DND-41 (cell line): ENCODE results near the gene RNF2.

ENCODE experiments used
- ATAC-seq: fragments of 200-7000 bp; cut with Tn5 transposase; 3 replicates; pipeline ENCODE4 v1.9.1; 2021; ENCODE audit warnings: low read depth; ENCODE audit not compliant: insufficient read depth
- DNase-seq: peaks from one replicate; pipeline ENCODE4 v3.0.0-alpha.2; 2020
- H2AFZ ChIP-seq: 2 replicates; pipeline ENCODE4 v1.6.0; 2012; ENCODE audit warnings: low read depth, low read length
- H3K27ac ChIP-seq: 2 replicates; pipeline ENCODE4 v1.5.1; 2012; ENCODE audit warnings: low read length, inconsistent platforms
- H3K27me3 ChIP-seq: fragments of 200-600 bp; sonication (generic); 2 replicates; pipeline ENCODE4 v1.6.0; 2012; ENCODE audit warnings: low read length, mild to moderate bottlenecking, inconsistent platforms; ENCODE audit not compliant: insufficient read depth, poor library complexity
- H3K36me3 ChIP-seq: 2 replicates; pipeline ENCODE4 v1.5.1; 2012; ENCODE audit warnings: low read length, inconsistent platforms; ENCODE audit not compliant: insufficient read depth
- H3K4me1 ChIP-seq: 2 replicates; pipeline ENCODE4 v1.5.1; 2012; ENCODE audit warnings: mild to moderate bottlenecking, low read length; ENCODE audit not compliant: insufficient read depth
- H3K4me2 ChIP-seq: 2 replicates; pipeline ENCODE4 v1.6.0; 2012; ENCODE audit warnings: mild to moderate bottlenecking, moderate library complexity, low read length, inconsistent platforms; ENCODE audit not compliant: insufficient read depth
- H3K4me3 ChIP-seq, 2 experiments: fragments of 200-600 bp in 1 of 2; shearing (Covaris generic) in 1 of 2; 2 replicates each; pipeline ENCODE4 v1.5.1; 2012 to 2016; ENCODE audit warnings: inconsistent platforms in 2 of 2, low read length in 2 of 2, mild to moderate bottlenecking in 2 of 2, low read depth in 1 of 2, moderate library complexity in 1 of 2
- H3K79me2 ChIP-seq: 2 replicates; pipeline ENCODE4 v1.6.0; 2012; ENCODE audit warnings: low read length, inconsistent platforms; ENCODE audit not compliant: insufficient read depth
- H3K9ac ChIP-seq: 2 replicates; pipeline ENCODE4 v1.6.0; 2012; ENCODE audit warnings: low read depth, mild to moderate bottlenecking, inconsistent platforms, low read length, moderate library complexity
- H3K9me3 ChIP-seq: 2 replicates; pipeline ENCODE4 v1.5.1; 2012; ENCODE audit warnings: low read length, moderate library complexity, mild to moderate bottlenecking, inconsistent platforms; ENCODE audit not compliant: insufficient read depth, severe bottlenecking
- H4K20me1 ChIP-seq: 2 replicates; pipeline ENCODE4 v1.6.0; 2012; ENCODE audit warnings: low read length; ENCODE audit not compliant: insufficient read depth
- EZH2 ChIP-seq: IDR thresholded peaks from 3 replicates; pipeline ENCODE4 v1.6.1; 2012; ENCODE audit warnings: borderline replicate concordance, low read depth, mild to moderate bottlenecking, moderate library complexity, low read length, inconsistent platforms; ENCODE audit not compliant: severe bottlenecking
- TF ChIP-seq, protein P1 (sequence below): IDR thresholded peaks from 2 replicates; pipeline ENCODE4 v1.5.1; 2012; ENCODE audit warnings: borderline replicate concordance, low read length, moderate library complexity, mild to moderate bottlenecking; ENCODE audit not compliant: poor library complexity, severe bottlenecking; ENCODE audit errors: extremely low read depth

Gene RNF2

DNA sequence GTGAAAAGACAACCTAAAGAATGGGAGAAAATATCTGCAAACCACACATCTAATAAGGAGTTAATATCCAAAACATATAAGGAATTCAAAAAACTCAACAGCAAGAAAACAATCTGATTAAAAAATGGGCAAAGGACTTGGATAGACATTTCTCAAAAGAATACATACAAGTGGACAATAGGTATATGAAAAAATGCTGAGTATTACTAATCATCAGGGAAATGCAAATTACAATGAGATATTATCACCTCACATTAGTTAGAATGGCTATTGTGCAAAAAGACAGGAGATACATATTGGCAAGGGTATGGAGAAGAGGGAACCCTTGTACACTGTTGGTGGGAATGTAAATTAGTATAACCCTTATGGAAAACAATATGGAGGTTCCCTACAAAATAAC lies 66.5 kb downstream of the RNF2 start:
- Histone ChIP-seq H3K4me1 (no peaks in the 10 kb centered on the region), H3K27me3 (no peaks in the 10 kb centered on the region), H4K20me1 (no peaks in the 10 kb centered on the region), H3K4me2 (no peak overlapping the region), H3K4me3 (no peak overlapping the region), H3K27ac (no peak overlapping the region), H3K36me3 (no peaks in the 10 kb centered on the region), H2AFZ (no peak overlapping the region), H3K9me3 (peaks cover 4% of the 10 kb centered on the region), H3K9ac (no peak overlapping the region), H3K79me2 (no peaks in the 10 kb centered on the region)
- no peak for ATAC-seq
- TF ChIP-seq, protein P1, sequence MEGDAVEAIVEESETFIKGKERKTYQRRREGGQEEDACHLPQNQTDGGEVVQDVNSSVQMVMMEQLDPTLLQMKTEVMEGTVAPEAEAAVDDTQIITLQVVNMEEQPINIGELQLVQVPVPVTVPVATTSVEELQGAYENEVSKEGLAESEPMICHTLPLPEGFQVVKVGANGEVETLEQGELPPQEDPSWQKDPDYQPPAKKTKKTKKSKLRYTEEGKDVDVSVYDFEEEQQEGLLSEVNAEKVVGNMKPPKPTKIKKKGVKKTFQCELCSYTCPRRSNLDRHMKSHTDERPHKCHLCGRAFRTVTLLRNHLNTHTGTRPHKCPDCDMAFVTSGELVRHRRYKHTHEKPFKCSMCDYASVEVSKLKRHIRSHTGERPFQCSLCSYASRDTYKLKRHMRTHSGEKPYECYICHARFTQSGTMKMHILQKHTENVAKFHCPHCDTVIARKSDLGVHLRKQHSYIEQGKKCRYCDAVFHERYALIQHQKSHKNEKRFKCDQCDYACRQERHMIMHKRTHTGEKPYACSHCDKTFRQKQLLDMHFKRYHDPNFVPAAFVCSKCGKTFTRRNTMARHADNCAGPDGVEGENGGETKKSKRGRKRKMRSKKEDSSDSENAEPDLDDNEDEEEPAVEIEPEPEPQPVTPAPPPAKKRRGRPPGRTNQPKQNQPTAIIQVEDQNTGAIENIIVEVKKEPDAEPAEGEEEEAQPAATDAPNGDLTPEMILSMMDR: no peak
- TF ChIP-seq EZH2: no peak
- no peak for DNase-seq

DNA sequence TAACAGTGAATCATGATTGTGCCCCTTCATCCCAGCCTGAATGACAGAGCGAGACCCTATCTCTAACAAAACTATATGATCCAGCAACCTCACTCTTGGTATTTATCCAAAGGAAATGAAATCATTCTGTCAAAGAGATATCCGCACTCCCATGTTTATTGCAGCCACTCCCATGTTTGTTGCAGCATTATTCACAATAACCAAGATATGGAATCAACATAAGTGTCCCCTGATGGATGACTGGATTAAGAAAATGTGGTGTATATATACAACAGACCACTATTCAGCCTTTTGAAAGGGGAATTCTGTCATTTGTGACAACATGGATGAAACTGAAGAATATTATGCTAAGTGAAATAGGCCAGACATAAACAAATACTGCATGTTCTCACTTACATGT lies 67.0 kb downstream of the RNF2 start:
- no peaks in the 10 kb centered on the region for H4K20me1 ChIP-seq
- no peaks in the 10 kb centered on the region for H3K4me1 ChIP-seq
- no peaks in the 10 kb centered on the region for H3K27me3 ChIP-seq
- H3K79me2 ChIP-seq: no peaks in the 10 kb centered on the region
- H3K36me3 ChIP-seq: peaks cover under 1% of the 10 kb centered on the region; the same call in 1 of the 2 replicates
- ATAC-seq (no peak), DNase-seq (no peak)
- H3K4me3 ChIP-seq: no peak overlapping the region
- TF ChIP-seq EZH2: no peak
- TF ChIP-seq, protein P1: no peak
- H3K27ac ChIP-seq: no peak overlapping the region
- peaks cover 4% of the 10 kb centered on the region for H3K9me3 ChIP-seq
- H2AFZ ChIP-seq: no peak overlapping the region
- H3K4me2 ChIP-seq: no peak overlapping the region
- H3K9ac ChIP-seq: no peak overlapping the region

DNA sequence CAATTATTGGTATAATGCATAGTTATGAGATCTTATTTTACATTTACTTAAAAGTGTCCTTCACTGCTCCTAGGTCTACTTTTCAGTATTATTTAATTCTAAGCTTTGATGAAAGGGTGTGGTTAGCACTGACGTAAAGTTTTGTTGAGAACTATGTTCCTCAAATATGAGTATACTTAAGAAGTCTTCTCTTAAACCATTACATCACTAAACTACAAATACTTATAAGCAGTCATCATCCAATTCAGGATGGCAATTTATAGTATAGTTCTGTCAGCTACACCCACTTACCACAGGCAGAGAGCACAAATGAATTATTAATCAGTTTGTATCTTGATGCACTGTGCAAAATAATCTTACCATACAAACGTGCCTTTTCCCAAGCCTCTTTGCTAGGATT lies 84.3 kb downstream of the RNF2 start:
- ATAC-seq: no peak
- peaks cover 45% of the 10 kb centered on the region for H3K36me3 ChIP-seq

More for the DNA sequence above, 84.3 kb downstream of the RNF2 start:
- TF ChIP-seq, protein P1: no peak
- TF ChIP-seq EZH2: no peak
- Histone ChIP-seq H3K27me3 (no peaks in the 10 kb centered on the region), H4K20me1 (no peaks in the 10 kb centered on the region), H3K4me1 (no peaks in the 10 kb centered on the region), H3K4me3 (no peak overlapping the region), H3K9me3 (peaks cover 1% of the 10 kb centered on the region), H3K79me2 (no peaks in the 10 kb centered on the region), H3K9ac (no peak overlapping the region), H3K4me2 (no peak overlapping the region), H2AFZ (no peak overlapping the region), H3K27ac (no peak overlapping the region)
- no peak for DNase-seq
